GM21528 (cell line): Measurements from ENCODE around the gene ICAM5.

ENCODE experiments used
- ATAC-seq: cut with Tn5 transposase; IDR thresholded peaks from one replicate; pipeline ENCODE4 v1.9.1; 2021; ENCODE audit warnings: mild to moderate bottlenecking, moderate library complexity; ENCODE audit not compliant: unreplicated experiment, low FRiP score

ICAM5 gene

GRCh38 chr19:10290876-10291553, 1.3 kb downstream of the ICAM5 start:
- ATAC-seq, result no peak

- no peak for ATAC-seq
Observed at GRCh38 chr19:10291554-10292205, 1.9 kb downstream of the ICAM5 start.

- ATAC-seq, result no peak
Observed at GRCh38 chr19:10292206-10292788, 2.5 kb downstream of the ICAM5 start.

- ATAC-seq, result no peak
Observed at GRCh38 chr19:10292789-10293636, 3.3 kb downstream of the ICAM5 start.

GRCh38 chr19:10293637-10294367, 4.0 kb downstream of the ICAM5 start:
- ATAC-seq, result no peak

GRCh38 chr19:10294368-10294697, 4.6 kb downstream of the ICAM5 start:
- no peak for ATAC-seq

- no peak for ATAC-seq
Observed at GRCh38 chr19:10295305-10295846, 5.6 kb downstream of the ICAM5 start.

GRCh38 chr19:10295847-10296591, 6.3 kb downstream of the ICAM5 start:
- ATAC-seq, result no peak

GRCh38 chr19:10299545-10300458, 10.1 kb downstream of the ICAM5 start:
- no peak for ATAC-seq

GRCh38 chr19:10305139-10305806, 15.5 kb downstream of the ICAM5 start:
- ATAC-seq, result no peak

GRCh38 chr19:10306327-10306726, 16.6 kb downstream of the ICAM5 start:
- no peak for ATAC-seq

- ATAC-seq, result no peak
Observed at GRCh38 chr19:10309423-10309822, 19.7 kb downstream of the ICAM5 start, which contains the start of gene ZGLP1. Gene ZGLP1, minus strand, starts transcription at chr19:10309815.

GRCh38 chr19:10315335-10316214, 25.8 kb downstream of the ICAM5 start, which contains the start of gene FDX2:
Gene FDX2, minus strand, starts transcription at chr19:10316015. Its CDS starts 19 bp downstream, at chr19:10315996.
- peak; percentile 49 for ATAC-seq

GRCh38 chr19:10316229-10317044, 26.7 kb downstream of the ICAM5 start:
- peak; percentile 11 for ATAC-seq

- no peak for ATAC-seq
Observed at GRCh38 chr19:10317045-10317856, 27.5 kb downstream of the ICAM5 start.
